Measurements from ENCODE around the gene LDHAL6A. TPM values are rescaled to one million over a fixed set of nuclear protein-coding genes. Genes with fewer than 3 reads are reported as not detected.

The LDHAL6A gene
- total RNA-seq, 1 experiment from 2014 or later, result not detected

DNA sequence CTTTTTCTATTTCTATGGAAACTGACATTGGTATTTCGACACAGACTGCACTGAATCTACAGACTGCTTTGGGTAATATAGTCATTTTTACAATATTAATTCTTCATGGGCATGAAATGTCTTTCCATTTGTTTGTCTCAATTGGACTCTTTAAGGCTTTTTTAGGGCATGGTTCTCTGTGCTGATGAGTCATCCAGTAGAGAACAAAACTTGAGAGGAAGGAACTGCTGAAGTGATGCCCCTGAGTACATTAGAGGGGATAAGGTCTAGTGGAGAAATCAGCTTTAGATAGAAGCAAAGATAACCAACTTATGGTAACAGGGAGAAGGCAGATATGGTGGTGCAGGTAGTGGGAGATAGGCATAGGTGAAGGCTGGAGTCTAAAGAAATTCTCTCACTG is 46.0 kb downstream of the LDHAL6A start:
- TF ChIP-seq, protein P1, sequence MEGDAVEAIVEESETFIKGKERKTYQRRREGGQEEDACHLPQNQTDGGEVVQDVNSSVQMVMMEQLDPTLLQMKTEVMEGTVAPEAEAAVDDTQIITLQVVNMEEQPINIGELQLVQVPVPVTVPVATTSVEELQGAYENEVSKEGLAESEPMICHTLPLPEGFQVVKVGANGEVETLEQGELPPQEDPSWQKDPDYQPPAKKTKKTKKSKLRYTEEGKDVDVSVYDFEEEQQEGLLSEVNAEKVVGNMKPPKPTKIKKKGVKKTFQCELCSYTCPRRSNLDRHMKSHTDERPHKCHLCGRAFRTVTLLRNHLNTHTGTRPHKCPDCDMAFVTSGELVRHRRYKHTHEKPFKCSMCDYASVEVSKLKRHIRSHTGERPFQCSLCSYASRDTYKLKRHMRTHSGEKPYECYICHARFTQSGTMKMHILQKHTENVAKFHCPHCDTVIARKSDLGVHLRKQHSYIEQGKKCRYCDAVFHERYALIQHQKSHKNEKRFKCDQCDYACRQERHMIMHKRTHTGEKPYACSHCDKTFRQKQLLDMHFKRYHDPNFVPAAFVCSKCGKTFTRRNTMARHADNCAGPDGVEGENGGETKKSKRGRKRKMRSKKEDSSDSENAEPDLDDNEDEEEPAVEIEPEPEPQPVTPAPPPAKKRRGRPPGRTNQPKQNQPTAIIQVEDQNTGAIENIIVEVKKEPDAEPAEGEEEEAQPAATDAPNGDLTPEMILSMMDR (conservative IDR thresholded peaks at IDR 0.05), result no peak
- H2BK15ac ChIP-seq (ENCODE audit: low read depth, low read length), result no peak overlapping the region
- H3K23me2 ChIP-seq (ENCODE audit: insufficient read length, low read depth, low read length, poor library complexity, severe bottlenecking), result no peaks in the 10 kb centered on the region
- H3K79me2 ChIP-seq (ENCODE audit: insufficient read depth, low read length), result no peaks in the 10 kb centered on the region
- H3K4me1 ChIP-seq (ENCODE audit: insufficient read depth, low read length), result no peaks in the 10 kb centered on the region
- no peak overlapping the region for H2BK5ac ChIP-seq (ENCODE audit: insufficient read length, low read length)
- Mint-ChIP-seq H3K9me3 (no peaks in the 10 kb centered on the region), H3K36me3 (ENCODE audit: insufficient read depth in 1 of 3, low read depth in 3 of 3) (peaks cover 17 to 69% (median 49%) of the 10 kb centered on the region in 3 experiments), H3K4me1 (no peaks in the 10 kb centered on the region), H3K27me3 (ENCODE audit: low read depth) (no peaks in the 10 kb centered on the region), H3K4me3 (no peak overlapping the region), H3K27ac (no peak overlapping the region)
- no peak overlapping the region for H3K23ac ChIP-seq (ENCODE audit: insufficient read length, low read depth, low read length)
- no peak for DNase-seq
- H3K9me3 ChIP-seq (ENCODE audit: control insufficient read depth, low read depth, low read length), result no peaks in the 10 kb centered on the region
- no peaks in the 10 kb centered on the region for H3K79me1 ChIP-seq (ENCODE audit: insufficient read depth, low read depth, low read length, poor library complexity, severe bottlenecking)
- H2BK12ac ChIP-seq (ENCODE audit: insufficient read length, low read depth, low read length), result no peak overlapping the region
- no peak overlapping the region for H4K8ac ChIP-seq (replicated peaks; ENCODE audit: insufficient read length, low read depth, low read length)
- H2BK20ac ChIP-seq (ENCODE audit: low read depth, low read length, poor library complexity, severe bottlenecking), result no peak overlapping the region
- no peak overlapping the region for H3K14ac ChIP-seq (ENCODE audit: insufficient read depth, low read length)
- WGBS (ENCODE audit: extremely low coverage, insufficient read length, low lambda C conversion rate), result no CpG with 5 or more reads among the region's 1 CpG
- H3K27ac ChIP-seq (ENCODE audit: insufficient read length, low read depth, low read length), result no peak overlapping the region
- no peak overlapping the region for H3K56ac ChIP-seq (ENCODE audit: insufficient read length, low read depth, low read length)
- H2AFZ ChIP-seq (ENCODE audit: low read length), result no peak overlapping the region
- no peak overlapping the region for H3K4me2 ChIP-seq (ENCODE audit: insufficient read depth, insufficient read length, low read length)
- H2BK120ac ChIP-seq (ENCODE audit: low read depth, low read length, poor library complexity, severe bottlenecking), result no peak overlapping the region
- no peaks in the 10 kb centered on the region for H4K20me1 ChIP-seq (ENCODE audit: control insufficient read depth, insufficient read depth, insufficient read length)
- no peaks in the 10 kb centered on the region for H3K27me3 ChIP-seq (ENCODE audit: insufficient read depth, low read length)
- H4K5ac ChIP-seq (ENCODE audit: insufficient read length, low read depth, low read length), result no peak overlapping the region
- H3K9ac ChIP-seq (ENCODE audit: extremely low read depth, insufficient read length, low read length), result no peak overlapping the region
- H2AK5ac ChIP-seq (ENCODE audit: insufficient read length, low read length), result no peak overlapping the region
- H3K18ac ChIP-seq (ENCODE audit: insufficient read length, low read depth, low read length), result no peak overlapping the region
- H3T11ph ChIP-seq (ENCODE audit: low read length), result no peak overlapping the region
- no peak overlapping the region for H3K4ac ChIP-seq (ENCODE audit: low read depth, low read length)
- no peak overlapping the region for H4K91ac ChIP-seq (ENCODE audit: insufficient read length, low read depth, low read length)
